OCI-M1 (cell line): ENCODE measurements around the gene DLG2.

Experiments used
- DNase-seq: peaks from one replicate; lab custom pipeline; 2025; lab: John Stamatoyannopoulos, UW

Gene DLG2

GRCh38 chr11:84471501-84471900 lies 1155.6 kb downstream of the DLG2 start:
- DNase-seq, result no peak

GRCh38 chr11:84468235-84468634 lies 1158.9 kb downstream of the DLG2 start:
- DNase-seq, result peak; percentile 27

GRCh38 chr11:84465040-84465439 lies 1162.1 kb downstream of the DLG2 start:
- no peak for DNase-seq

GRCh38 chr11:84455691-84456090 lies 1171.5 kb downstream of the DLG2 start:
- DNase-seq, result no peak

GRCh38 chr11:84452211-84452610 lies 1174.9 kb downstream of the DLG2 start:
- DNase-seq, result no peak

GRCh38 chr11:84438565-84438964 lies 1188.6 kb downstream of the DLG2 start:
- DNase-seq, result no peak

- no peak for DNase-seq
Observed at GRCh38 chr11:84437071-84437980, 1189.8 kb downstream of the DLG2 start.

- no peak for DNase-seq
Observed at GRCh38 chr11:84430661-84431060, 1196.5 kb downstream of the DLG2 start.

- DNase-seq, result no peak
Observed at GRCh38 chr11:84425673-84426072, 1201.5 kb downstream of the DLG2 start.

GRCh38 chr11:84420271-84420670 lies 1206.9 kb downstream of the DLG2 start:
- no peak for DNase-seq

- no peak for DNase-seq
Observed at GRCh38 chr11:84419616-84420015, 1207.5 kb downstream of the DLG2 start.

GRCh38 chr11:84414920-84415319 lies 1212.2 kb downstream of the DLG2 start:
- no peak for DNase-seq

GRCh38 chr11:84413549-84413948 lies 1213.6 kb downstream of the DLG2 start:
- no peak for DNase-seq

- DNase-seq, result no peak
Observed at GRCh38 chr11:84412862-84413261, 1214.3 kb downstream of the DLG2 start.

- no peak for DNase-seq
Observed at GRCh38 chr11:84408946-84409411, 1218.2 kb downstream of the DLG2 start.

- DNase-seq, result no peak
Observed at GRCh38 chr11:84407091-84407490, 1220.1 kb downstream of the DLG2 start.

GRCh38 chr11:84398017-84398626 lies 1229.0 kb downstream of the DLG2 start:
- peak; percentile 63 for DNase-seq

- DNase-seq, result no peak
Observed at GRCh38 chr11:84396521-84396920, 1230.6 kb downstream of the DLG2 start.

- DNase-seq, result no peak
Observed at GRCh38 chr11:84390441-84391078, 1236.6 kb downstream of the DLG2 start.

- DNase-seq, result no peak
Observed at GRCh38 chr11:84389696-84390095, 1237.4 kb downstream of the DLG2 start.

GRCh38 chr11:84384731-84385130 lies 1242.4 kb downstream of the DLG2 start:
- peak; percentile 86 for DNase-seq

- no peak for DNase-seq
Observed at GRCh38 chr11:84383576-84383975, 1243.6 kb downstream of the DLG2 start.

GRCh38 chr11:84381666-84382065 lies 1245.5 kb downstream of the DLG2 start:
- DNase-seq, result no peak
